GM19395 (cell line): Measurements from ENCODE around the gene JMY.
"Not testable (repeated sequence)": the region's sequence is repeated elsewhere in the genome, so short reads cannot be mapped to it uniquely, and the experiment has no call there.

ENCODE experiments used
- ATAC-seq: cut with Tn5 transposase; IDR thresholded peaks from one replicate; pipeline ENCODE4 v1.9.1; 2021; ENCODE audit warnings: mild to moderate bottlenecking, moderate library complexity; ENCODE audit not compliant: unreplicated experiment

JMY gene

DNA sequence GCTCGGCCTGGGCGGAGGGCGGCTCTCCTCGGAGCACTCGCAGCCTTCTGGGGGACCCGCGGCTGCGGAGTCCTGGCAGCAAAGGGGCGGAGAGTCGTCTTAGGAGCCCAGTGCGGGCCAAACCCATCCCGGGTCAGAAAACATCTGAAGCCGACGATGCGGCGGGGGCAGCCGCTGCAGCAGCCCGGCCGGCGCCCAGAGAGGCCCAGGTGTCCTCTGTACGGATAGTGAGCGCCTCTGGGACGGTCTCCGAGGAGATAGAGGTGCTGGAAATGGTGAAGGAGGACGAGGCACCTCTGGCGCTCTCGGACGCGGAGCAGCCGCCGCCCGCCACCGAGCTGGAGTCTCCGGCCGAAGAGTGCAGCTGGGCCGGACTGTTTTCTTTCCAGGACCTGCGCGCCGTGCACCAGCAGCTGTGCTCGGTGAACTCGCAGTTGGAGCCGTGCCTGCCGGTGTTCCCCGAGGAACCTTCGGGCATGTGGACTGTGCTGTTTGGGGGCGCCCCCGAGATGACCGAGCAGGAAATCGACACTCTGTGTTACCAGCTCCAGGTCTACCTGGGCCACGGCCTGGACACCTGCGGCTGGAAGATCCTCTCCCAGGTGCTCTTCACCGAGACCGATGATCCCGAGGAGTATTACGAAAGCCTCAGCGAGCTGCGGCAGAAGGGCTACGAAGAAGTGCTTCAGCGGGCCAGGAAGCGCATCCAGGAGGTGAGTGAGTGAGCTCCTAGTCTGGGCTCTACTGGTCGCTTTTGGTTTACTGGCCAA lies 1.2 kb downstream of the JMY start:
- ATAC-seq: peak; percentile 30

- ATAC-seq: peak; percentile 1
These were observed 2.0 kb downstream of the JMY start for GRCh38 chr5:79237740-79238560.

DNA sequence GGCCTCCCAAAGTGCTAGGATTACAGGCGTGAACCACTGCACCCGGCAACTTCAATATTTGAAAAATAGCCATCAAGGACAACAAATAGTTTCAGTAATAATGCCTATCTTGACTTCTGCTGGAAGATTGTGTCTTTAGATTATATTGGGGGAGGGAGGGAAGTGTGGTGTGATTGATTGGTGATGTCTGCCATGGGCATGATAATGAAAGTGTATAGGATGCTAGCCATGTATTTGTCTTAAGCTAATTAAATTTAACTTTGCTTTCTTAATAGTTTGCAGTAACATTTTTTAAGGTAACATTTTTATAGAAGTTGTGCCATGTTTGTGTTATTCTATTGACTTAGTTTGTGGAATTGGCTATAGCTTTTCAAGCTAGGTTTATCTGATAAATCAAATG lies 4.6 kb downstream of the JMY start:
- no peak for ATAC-seq

DNA sequence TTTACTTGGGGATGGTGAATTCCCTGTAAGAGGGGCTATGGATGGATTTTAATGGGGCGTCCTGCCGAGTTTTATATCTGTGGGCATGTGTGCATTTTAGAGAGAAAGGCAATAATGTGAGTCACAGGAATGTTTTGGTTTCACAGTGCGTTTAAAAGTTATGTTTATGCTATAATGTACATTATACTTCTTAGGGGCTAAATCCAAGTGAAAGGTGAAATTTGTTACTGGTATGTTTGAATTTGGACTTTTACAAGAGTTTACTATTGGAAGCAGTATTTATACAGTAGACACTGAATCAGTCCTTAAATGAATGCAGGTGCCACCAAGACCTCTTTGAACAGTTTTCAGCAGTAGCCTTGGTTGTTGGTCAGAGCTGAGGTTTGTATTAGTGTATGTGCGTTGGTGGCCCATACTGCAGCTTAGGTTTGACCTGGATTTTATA lies 5.6 kb downstream of the JMY start:
- no peak for ATAC-seq

DNA sequence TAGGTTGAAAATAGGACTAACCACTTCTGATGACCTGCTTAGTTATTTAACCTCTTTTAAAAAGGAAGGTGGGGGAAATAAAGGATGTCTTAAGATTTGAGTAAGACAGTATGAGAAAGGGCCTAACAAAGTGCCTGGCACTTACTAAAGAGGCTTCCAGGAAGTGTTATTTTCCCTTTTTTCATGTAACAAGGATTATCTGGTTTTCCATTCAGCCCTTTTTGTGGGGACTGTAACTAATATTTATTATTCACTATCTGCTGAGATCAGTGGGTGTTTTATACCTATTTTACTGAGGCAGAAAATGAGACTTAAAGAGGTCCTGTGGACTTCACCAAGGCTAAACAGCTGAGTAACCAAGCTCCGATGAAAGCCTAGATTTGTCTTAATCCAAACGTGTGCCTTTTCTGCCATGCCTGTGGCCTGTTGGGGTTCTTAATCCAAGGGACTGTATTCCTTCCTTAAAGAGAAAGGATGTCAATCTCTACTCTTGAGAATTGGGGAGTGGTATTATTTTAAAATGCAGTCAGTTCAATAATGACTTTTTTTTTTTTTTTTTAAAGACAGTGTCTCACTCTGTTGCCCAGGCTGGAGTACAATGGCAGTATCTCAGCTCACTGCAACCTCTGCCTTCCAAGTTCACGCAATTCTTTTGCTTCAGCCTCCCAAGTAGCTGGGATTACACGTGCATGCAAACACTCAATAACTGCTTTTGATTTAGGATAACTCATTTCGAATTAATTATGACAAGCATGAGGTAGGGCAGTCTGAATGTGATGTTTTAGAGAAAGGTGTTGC lies 6.5 kb downstream of the JMY start:
- no peak for ATAC-seq

GRCh38 chr5:79243224-79243623 lies 7.3 kb downstream of the JMY start:
- no peak for ATAC-seq

- not testable (repeated sequence) for ATAC-seq
These were observed 18.1 kb downstream of the JMY start for GRCh38 chr5:79254067-79254466.

GRCh38 chr5:79255786-79256557 lies 20.0 kb downstream of the JMY start:
- ATAC-seq: peak; percentile 70

GRCh38 chr5:79256563-79256962 lies 20.6 kb downstream of the JMY start:
- no peak for ATAC-seq

DNA sequence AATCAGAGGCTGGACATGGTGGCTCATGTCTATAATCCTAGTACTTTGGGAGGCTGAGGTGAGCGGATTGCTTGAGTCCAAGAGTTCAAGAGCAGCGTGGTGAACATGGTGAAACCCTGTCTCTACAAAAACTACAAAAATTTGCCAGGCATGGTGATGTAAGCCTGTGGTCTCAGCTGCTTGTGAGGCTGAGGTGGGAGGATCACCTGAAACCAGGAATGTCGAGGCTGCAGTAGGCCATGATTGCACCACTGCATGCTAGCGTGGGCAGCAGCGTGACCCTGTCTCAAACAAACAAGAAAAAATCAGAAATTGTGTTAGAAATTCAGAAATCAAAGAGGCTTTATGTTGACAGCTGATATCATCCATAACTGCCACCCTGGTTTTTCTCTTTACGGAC lies 21.4 kb downstream of the JMY start:
- no peak for ATAC-seq

- ATAC-seq: no peak
These were observed 22.9 kb downstream of the JMY start for GRCh38 chr5:79258801-79259200.

- no peak for ATAC-seq
These were observed 23.5 kb downstream of the JMY start for GRCh38 chr5:79259383-79259782.

- ATAC-seq: no peak
These were observed 23.9 kb downstream of the JMY start for GRCh38 chr5:79259810-79260209.

- ATAC-seq: no peak
These were observed 26.0 kb downstream of the JMY start for GRCh38 chr5:79261897-79262296.

GRCh38 chr5:79263290-79263689 lies 27.4 kb downstream of the JMY start:
- peak; percentile 87 for ATAC-seq

DNA sequence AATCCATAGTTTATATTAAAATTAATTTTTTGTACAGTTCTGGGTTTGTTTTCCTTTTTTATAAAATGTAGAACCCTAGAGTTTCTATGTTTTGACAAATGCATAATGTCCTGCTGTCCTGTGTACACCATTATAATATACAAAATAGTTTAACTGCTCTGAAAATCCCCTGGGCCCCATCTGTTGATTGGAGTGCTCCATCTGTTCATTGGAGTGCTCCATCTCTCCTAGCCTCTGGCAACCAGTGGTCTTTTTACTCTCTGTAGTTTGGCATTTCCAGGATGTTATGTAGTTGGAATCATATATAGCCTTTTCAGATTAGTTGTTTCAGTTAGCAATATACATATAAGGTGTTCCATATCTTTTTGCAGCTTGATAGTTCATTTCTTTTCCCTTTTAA lies 31.2 kb downstream of the JMY start:
- ATAC-seq: no peak

DNA sequence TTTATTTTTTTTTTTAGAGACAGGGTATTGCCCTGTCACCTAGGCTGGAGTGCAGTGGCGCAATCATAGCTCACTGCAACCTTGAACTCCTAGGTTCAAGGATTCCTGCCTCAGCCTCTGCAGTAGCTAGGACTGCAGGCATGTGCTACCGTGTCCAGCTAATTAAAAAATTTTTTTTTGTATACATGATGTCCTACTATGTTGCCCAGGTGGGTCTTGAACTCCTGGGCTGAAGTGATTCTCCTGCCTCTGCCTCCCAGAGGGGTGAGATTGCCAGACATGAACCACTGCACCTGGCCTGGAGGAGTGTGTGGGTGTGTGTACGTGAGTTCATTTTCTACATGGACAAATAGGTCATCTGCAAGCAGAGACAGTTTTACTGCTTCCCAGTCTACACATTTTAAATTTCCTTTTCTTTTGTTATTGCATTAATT lies 33.8 kb downstream of the JMY start:
- ATAC-seq: no peak

- no peak for ATAC-seq
These were observed 37.4 kb downstream of the JMY start for GRCh38 chr5:79273341-79273740.

- ATAC-seq: no peak
These were observed 48.9 kb downstream of the JMY start for GRCh38 chr5:79284846-79285245.

DNA sequence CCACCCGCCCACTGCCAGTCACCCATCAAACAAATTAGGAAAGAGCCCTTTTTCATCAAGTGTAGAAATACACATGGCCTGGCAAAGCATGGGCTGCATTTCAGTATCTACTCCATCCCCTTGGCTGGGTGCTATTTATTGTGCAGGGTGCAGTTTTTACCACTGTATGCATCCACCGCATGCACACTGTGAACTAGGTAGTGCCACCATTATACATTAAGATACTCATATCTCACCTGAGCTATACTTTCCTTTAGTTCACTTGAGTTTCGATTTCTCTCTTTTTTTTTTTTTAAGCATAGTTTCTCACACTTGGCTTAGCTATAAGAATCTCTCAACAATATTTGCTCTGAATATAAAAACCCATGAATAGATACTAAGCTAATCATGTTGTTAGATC lies 49.4 kb downstream of the JMY start:
- no peak for ATAC-seq

DNA sequence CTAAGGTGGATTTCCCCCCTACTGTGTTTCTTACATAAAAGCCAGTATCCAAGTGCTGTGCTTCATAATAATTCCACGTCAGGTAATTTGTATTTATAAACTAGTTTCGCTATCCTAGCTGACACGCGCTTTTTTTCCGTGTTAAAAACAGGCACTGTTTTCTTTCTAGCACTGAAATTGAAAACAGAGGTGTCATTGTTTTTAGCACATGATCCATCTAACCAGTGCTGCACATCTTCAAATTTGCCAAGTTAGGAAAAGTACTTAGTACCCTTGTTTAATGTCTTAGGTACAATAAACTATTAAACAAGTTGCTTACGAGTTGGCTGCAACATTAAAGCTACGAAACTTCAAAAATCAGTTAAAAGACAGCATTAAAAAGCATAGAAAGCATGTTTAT lies 49.9 kb downstream of the JMY start:
- no peak for ATAC-seq
